GM10248 (cell line): ENCODE results near the gene NANOS2.
"Not testable (repeated sequence)": the region's sequence is repeated elsewhere in the genome, so short reads cannot be mapped to it uniquely, and the experiment has no call there.

ENCODE experiments used
- CTCF ChIA-PET: fragments of 300-600 bp; sonication (Branson Sonifier 250); formaldehyde crosslinking; extraction: SDS; loops from one replicate; lab custom pipeline; 2021; ENCODE audit warnings: antibody characterized with exemption; lab: Yijun Ruan, JAX
- POLR2A ChIA-PET: fragments of 350-650 bp; sonication (Branson Sonifier 250); formaldehyde crosslinking; extraction: SDS; loops from one replicate; lab custom pipeline; 2020; ENCODE audit warnings: antibody characterized with exemption; lab: Yijun Ruan, JAX
- DNase-seq: peaks from one replicate; pipeline ENCODE4 v3.0.0; 2012; ENCODE audit errors: extremely low spot score
- TF ChIP-seq, protein P1 (sequence below): IDR thresholded peaks from 2 replicates; pipeline ENCODE4 v1.5.1; 2012; ENCODE audit warnings: mild to moderate bottlenecking, low read depth; ENCODE audit errors: extremely low read depth, missing control alignments, control extremely low read depth

NANOS2 gene

DNA sequence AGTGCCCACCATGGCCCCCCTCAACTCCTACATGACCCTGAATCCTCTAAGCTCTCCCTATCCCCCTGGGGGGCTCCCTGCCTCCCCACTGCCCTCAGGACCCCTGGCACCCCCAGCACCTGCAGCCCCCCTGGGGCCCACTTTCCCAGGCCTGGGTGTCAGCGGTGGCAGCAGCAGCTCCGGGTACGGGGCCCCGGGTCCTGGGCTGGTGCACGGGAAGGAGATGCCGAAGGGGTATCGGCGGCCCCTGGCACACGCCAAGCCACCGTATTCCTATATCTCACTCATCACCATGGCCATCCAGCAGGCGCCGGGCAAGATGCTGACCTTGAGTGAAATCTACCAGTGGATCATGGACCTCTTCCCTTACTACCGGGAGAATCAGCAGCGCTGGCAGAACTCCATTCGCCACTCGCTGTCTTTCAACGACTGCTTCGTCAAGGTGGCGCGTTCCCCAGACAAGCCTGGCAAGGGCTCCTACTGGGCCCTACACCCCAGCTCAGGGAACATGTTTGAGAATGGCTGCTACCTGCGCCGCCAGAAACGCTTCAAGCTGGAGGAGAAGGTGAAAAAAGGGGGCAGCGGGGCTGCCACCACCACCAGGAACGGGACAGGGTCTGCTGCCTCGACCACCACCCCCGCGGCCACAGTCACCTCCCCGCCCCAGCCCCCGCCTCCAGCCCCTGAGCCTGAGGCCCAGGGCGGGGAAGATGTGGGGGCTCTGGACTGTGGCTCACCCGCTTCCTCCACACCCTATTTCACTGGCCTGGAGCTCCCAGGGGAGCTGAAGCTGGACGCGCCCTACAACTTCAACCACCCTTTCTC is 42.3 kb downstream of the NANOS2 start:
- DNase-seq = no peak
- POLR2A ChIA-PET = no interaction called here
- CTCF ChIA-PET = interaction anchor here (1.9 kb wide), 2 partner anchors 8 to 10 kb away, joined by 6 to 7 read pairs; partner anchors contain the start of gene FOXA3
- TF ChIP-seq, protein P1, sequence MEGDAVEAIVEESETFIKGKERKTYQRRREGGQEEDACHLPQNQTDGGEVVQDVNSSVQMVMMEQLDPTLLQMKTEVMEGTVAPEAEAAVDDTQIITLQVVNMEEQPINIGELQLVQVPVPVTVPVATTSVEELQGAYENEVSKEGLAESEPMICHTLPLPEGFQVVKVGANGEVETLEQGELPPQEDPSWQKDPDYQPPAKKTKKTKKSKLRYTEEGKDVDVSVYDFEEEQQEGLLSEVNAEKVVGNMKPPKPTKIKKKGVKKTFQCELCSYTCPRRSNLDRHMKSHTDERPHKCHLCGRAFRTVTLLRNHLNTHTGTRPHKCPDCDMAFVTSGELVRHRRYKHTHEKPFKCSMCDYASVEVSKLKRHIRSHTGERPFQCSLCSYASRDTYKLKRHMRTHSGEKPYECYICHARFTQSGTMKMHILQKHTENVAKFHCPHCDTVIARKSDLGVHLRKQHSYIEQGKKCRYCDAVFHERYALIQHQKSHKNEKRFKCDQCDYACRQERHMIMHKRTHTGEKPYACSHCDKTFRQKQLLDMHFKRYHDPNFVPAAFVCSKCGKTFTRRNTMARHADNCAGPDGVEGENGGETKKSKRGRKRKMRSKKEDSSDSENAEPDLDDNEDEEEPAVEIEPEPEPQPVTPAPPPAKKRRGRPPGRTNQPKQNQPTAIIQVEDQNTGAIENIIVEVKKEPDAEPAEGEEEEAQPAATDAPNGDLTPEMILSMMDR = no peak

DNA sequence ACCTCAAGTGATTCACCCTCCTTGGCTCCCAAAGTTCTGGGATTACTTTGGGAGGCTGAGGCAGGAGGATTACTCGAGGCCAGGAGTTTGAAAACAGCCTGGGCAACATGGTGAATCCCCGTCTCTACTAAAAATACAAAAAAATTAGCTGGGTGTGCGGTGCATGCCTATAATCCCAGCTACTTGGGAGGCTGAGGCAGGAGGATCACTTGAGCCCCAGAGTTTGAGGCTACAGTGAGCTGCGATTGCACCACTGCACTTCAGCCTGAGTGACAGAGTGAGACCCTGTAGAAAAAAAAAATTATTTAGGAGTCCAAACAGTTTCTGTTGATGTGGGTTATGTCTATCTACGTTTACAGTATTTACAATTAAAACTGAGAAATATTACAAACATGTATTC is 43.8 kb downstream of the NANOS2 start:
- ChIA-PET POLR2A (no interaction called here), CTCF (interaction anchor here (2.5 to 3.1 kb wide), 2 partner anchors 11 to 54 kb away, joined by 6 to 14 read pairs; no protein-coding TSS in a partner anchor)
- TF ChIP-seq, protein P1 = no peak
- DNase-seq = no peak

GRCh38 chr19:45867241-45867640 is 47.3 kb downstream of the NANOS2 start:
- CTCF ChIA-PET = interaction anchor here (0.9 kb wide), 1 partner anchor 12 kb away, joined by 3 read pairs; no protein-coding TSS in a partner anchor
- POLR2A ChIA-PET, DNase-seq: not testable (repeated sequence)

- no peak for DNase-seq
- TF ChIP-seq, protein P1 = no peak
- ChIA-PET CTCF (interaction anchor here (4.6 kb wide), 1 partner anchor 16 kb away, joined by 152 read pairs; the partner anchor contains the start of gene IRF2BP1), POLR2A (no interaction called here)
Observed at GRCh38 chr19:45866400-45867176, 48.0 kb downstream of the NANOS2 start.

GRCh38 chr19:45865269-45865948 is 49.2 kb downstream of the NANOS2 start:
- TF ChIP-seq, protein P1 = no peak
- CTCF ChIA-PET = interaction anchor here (1.1 to 4.6 kb wide), 8 partner anchors 10 to 151 kb away, joined by 3 to 152 read pairs (median 8); partner anchors contain the start of gene IRF2BP1
- DNase-seq = no peak
- POLR2A ChIA-PET = interaction anchor here (1.7 kb wide), 1 partner anchor 17 kb away, joined by 14 read pairs; no protein-coding TSS in a partner anchor

- POLR2A ChIA-PET = interaction anchor here (1.7 to 2.0 kb wide), 2 partner anchors 18 to 21 kb away, joined by 14 to 19 read pairs; partner anchors contain the start of gene IRF2BP1
- no peak for DNase-seq
- CTCF ChIA-PET = interaction anchor here (0.5 to 4.6 kb wide), 15 partner anchors 8 to 155 kb away, joined by 3 to 152 read pairs (median 6); partner anchors contain the start of genes IRF2BP1 and SIX5
- TF ChIP-seq, protein P1 = no peak
Observed at GRCh38 chr19:45864629-45865082, 49.9 kb downstream of the NANOS2 start.
